IMR-90 (cell line): ENCODE measurements around the gene ARMH2. TPM values are rescaled to one million over a fixed set of nuclear protein-coding genes. Genes with fewer than 3 reads are reported as not detected.

Experiments
- ATAC-seq: fragments of 200-7000 bp; cut with Tn5 transposase; 2 replicates; pipeline ENCODE4 v1.9.1; 2020; ENCODE audit warnings: low read depth, mild to moderate bottlenecking, moderate library complexity
- BruUV-seq: library from RNA; stranded (reverse); fragments of 400-500 nt; replicated peaks from 2 replicates; lab custom pipeline; 2021; lab: Mats Ljungman, UMichigan
- CTCF ChIA-PET: fragments of 300-600 bp; formaldehyde crosslinking; extraction: SDS; loops from one replicate; lab custom pipeline; 2021; ENCODE audit warnings: antibody characterized with exemption; lab: Yijun Ruan, JAX
- POLR2A ChIA-PET: fragments of 300-600 bp; sonication (Branson Sonifier 250); formaldehyde crosslinking; loops from one replicate; lab custom pipeline; 2022; ENCODE audit warnings: antibody characterized with exemption; ENCODE audit not compliant: unreplicated experiment; lab: Charles Lee
- DNase-seq: peaks from one replicate; pipeline ENCODE4 v3.0.0; 2013
- H2AFZ ChIP-seq: replicated peaks from 2 replicates; pipeline ENCODE3; 2013; ENCODE audit warnings: low read length, mild to moderate bottlenecking; ENCODE audit not compliant: poor library complexity
- H2AK5ac ChIP-seq: 2 replicates; pipeline ENCODE4 v1.6.1; 2013; ENCODE audit warnings: low read depth, low read length, inconsistent platforms
- H2AK9ac ChIP-seq: replicated peaks from 2 replicates; pipeline ENCODE3; 2013; ENCODE audit warnings: mild to moderate bottlenecking, low read depth, low read length, moderate library complexity; ENCODE audit not compliant: poor library complexity
- H2BK120ac ChIP-seq: 2 replicates; pipeline ENCODE4 v1.6.1; 2013; ENCODE audit warnings: low read depth, low read length, inconsistent platforms
- H2BK15ac ChIP-seq: 3 replicates; pipeline ENCODE4 v1.6.1; 2013; ENCODE audit warnings: low read depth, low read length, inconsistent platforms
- H2BK20ac ChIP-seq: 2 replicates; pipeline ENCODE4 v1.6.1; 2013; ENCODE audit warnings: low read depth, mild to moderate bottlenecking, inconsistent platforms, low read length, moderate library complexity
- H2BK5ac ChIP-seq: 2 replicates; pipeline ENCODE4 v1.6.1; 2013; ENCODE audit warnings: mild to moderate bottlenecking, low read depth, low read length, inconsistent platforms; ENCODE audit not compliant: poor library complexity, severe bottlenecking
- H3K14ac ChIP-seq: replicated peaks from 2 replicates; pipeline ENCODE4 v1.6.1; 2013; ENCODE audit warnings: low read depth, low read length, inconsistent platforms
- H3K18ac ChIP-seq: 2 replicates; pipeline ENCODE4 v1.6.1; 2013; ENCODE audit warnings: low read depth, low read length, control low read depth
- H3K23ac ChIP-seq: 2 replicates; pipeline ENCODE4 v1.6.1; 2013; ENCODE audit warnings: low read depth, low read length, inconsistent platforms
- H3K27ac ChIP-seq: 2 replicates; pipeline ENCODE4 v1.5.1; 2013; ENCODE audit warnings: mild to moderate bottlenecking, control low read depth, low read length; ENCODE audit not compliant: insufficient read depth
- H3K27me3 ChIP-seq: 2 replicates; pipeline ENCODE4 v1.6.1; 2013; ENCODE audit warnings: low read length; ENCODE audit not compliant: control insufficient read depth, insufficient read depth
- H3K36me3 ChIP-seq: 2 replicates; pipeline ENCODE4 v1.6.1; 2013; ENCODE audit warnings: low read length, mixed read lengths; ENCODE audit not compliant: control insufficient read depth, insufficient read depth
- H3K4ac ChIP-seq: 2 replicates; pipeline ENCODE4 v1.6.1; 2013; ENCODE audit warnings: low read depth, low read length, inconsistent platforms
- H3K4me1 ChIP-seq: 2 replicates; pipeline ENCODE4 v1.6.1; 2013; ENCODE audit warnings: low read length, mixed read lengths; ENCODE audit not compliant: control insufficient read depth, insufficient read depth
- H3K4me2 ChIP-seq: 2 replicates; pipeline ENCODE4 v1.6.1; 2013; ENCODE audit warnings: low read depth, mild to moderate bottlenecking, control low read depth, low read length, moderate library complexity
- H3K4me3 ChIP-seq: 2 replicates; pipeline ENCODE4 v1.5.1; 2013; ENCODE audit warnings: low read depth, mild to moderate bottlenecking, control low read depth, low read length, moderate library complexity; ENCODE audit not compliant: insufficient read depth
- H3K56ac ChIP-seq: 2 replicates; pipeline ENCODE4 v1.6.1; 2013; ENCODE audit warnings: low read length, inconsistent platforms; ENCODE audit not compliant: insufficient read depth; ENCODE audit errors: extremely low read depth
- H3K79me1 ChIP-seq, 2 experiments: 2 replicates each; pipeline ENCODE4 v1.6.1; 2013; ENCODE audit warnings: low read length in 2 of 2, inconsistent platforms in 1 of 2, low read depth in 1 of 2
- H3K9ac ChIP-seq: 2 replicates; pipeline ENCODE4 v1.6.1; 2013; ENCODE audit warnings: low read depth, low read length, control low read depth
- H3K9me1 ChIP-seq: 2 replicates; pipeline ENCODE4 v1.6.1; 2013; ENCODE audit warnings: low read length, inconsistent platforms; ENCODE audit not compliant: insufficient read depth
- H3K9me3 ChIP-seq: 2 replicates; pipeline ENCODE4 v1.6.1; 2013; ENCODE audit warnings: low read length; ENCODE audit not compliant: control insufficient read depth, insufficient read depth
- H4K20me1 ChIP-seq: 2 replicates; pipeline ENCODE4 v1.6.1; 2013; ENCODE audit warnings: low read length, inconsistent platforms; ENCODE audit not compliant: insufficient read depth
- H4K5ac ChIP-seq: 2 replicates; pipeline ENCODE4 v1.6.1; 2013; ENCODE audit warnings: mild to moderate bottlenecking, low read depth, low read length, control low read depth
- H4K8ac ChIP-seq, 2 experiments: 2 replicates each; pipeline ENCODE4 v1.6.1; 2013; ENCODE audit warnings: low read depth in 2 of 2, low read length in 2 of 2, control low read depth in 1 of 2, inconsistent platforms in 1 of 2
- H4K91ac ChIP-seq: 2 replicates; pipeline ENCODE4 v1.6.1; 2013; ENCODE audit warnings: low read depth, low read length, inconsistent platforms; ENCODE audit not compliant: insufficient read depth
- BHLHE40 ChIP-seq: fragments of 150-350 bp; IDR thresholded peaks from 2 replicates; pipeline ENCODE4 v1.6.1; 2016; ENCODE audit warnings: mild to moderate bottlenecking, low read depth, low read length
- CEBPB ChIP-seq: IDR thresholded peaks from 2 replicates; pipeline ENCODE4 v1.6.1; 2012; ENCODE audit warnings: low read depth, low read length, improper control_type of control experiment
- FOS ChIP-seq: fragments of 150-350 bp; IDR thresholded peaks from 2 replicates; pipeline ENCODE4 v1.6.1; 2016; ENCODE audit warnings: low read depth, low read length
- MXI1 ChIP-seq: IDR thresholded peaks from 2 replicates; pipeline ENCODE4 v1.6.1; 2012; ENCODE audit warnings: low read depth, mild to moderate bottlenecking, low read length, moderate library complexity, borderline replicate concordance
- RCOR1 ChIP-seq: IDR thresholded peaks from 2 replicates; pipeline ENCODE4 v1.6.1; 2012; ENCODE audit warnings: mild to moderate bottlenecking, low read length, improper control_type of control experiment; ENCODE audit not compliant: insufficient replicate concordance
- RFX5 ChIP-seq: IDR thresholded peaks from 2 replicates; pipeline ENCODE4 v1.8.0; 2012; ENCODE audit warnings: low read depth, mild to moderate bottlenecking, low read length, moderate library complexity
- SMC3 ChIP-seq: fragments of 150-350 bp; IDR thresholded peaks from 2 replicates; pipeline ENCODE4 v1.6.1; 2016; ENCODE audit warnings: low read depth, mild to moderate bottlenecking, antibody characterized with exemption, low read length, moderate library complexity
- WGBS, 2 experiments: methylation state at CpG; one replicate each; pipeline versions ENCODE4 v1.1.5 to v1.1.7; 2013; ENCODE audit warnings: missing lambda C conversion rate in 2 of 2; ENCODE audit not compliant: insufficient read length in 1 of 2; ENCODE audit errors: extremely low coverage in 2 of 2; 5-methylcytosine and 5-hydroxymethylcytosine counted together
- dilution Hi-C: fragments of 300-500 bp; cut with HindIII; formaldehyde crosslinking; loops from one replicate; pipeline ENCODE4 v1.14.3; 2018; ENCODE audit warnings: low sequenced_read_pairs; ENCODE audit not compliant: unreplicated experiment
- in situ Hi-C: fragments of 300-500 bp; cut with MboI; formaldehyde crosslinking; loops from 3 replicates; pipeline ENCODE4 v1.14.3; 2019; ENCODE audit warnings: low sequenced_read_pairs, inconsistent platforms, mixed read lengths
- intact Hi-C: fragments of 100-400 bp; cut with micrococcal nuclease; formaldehyde crosslinking; loops from 2 replicates; pipeline ENCODE4 v1.10.0; 2022
- polyA plus RNA-seq, 3 experiments: library from polyadenylated mRNA; depleted of rRNA; stranded (reverse); fragments of >200 nt; gene quantifications; 2 replicates each; pipeline ENCODE4 v1.2.3, GENCODE V29; 2012; ENCODE audit warnings: low replicate concordance in 1 of 3
- total RNA-seq: library from RNA; depleted of rRNA; stranded (reverse); fragments of >200 nt; gene quantifications from 2 replicates; pipeline ENCODE4 v1.2.3, GENCODE V29; 2012
- TF ChIP-seq, protein P1 (sequence below): conservative IDR thresholded peaks from 2 replicates; pipeline ENCODE4 v1.5.1; 2012; ENCODE audit warnings: mild to moderate bottlenecking, low read depth, low read length, improper control_type of control experiment
- TF ChIP-seq, protein P2 (sequence below): fragments of 150-350 bp; IDR thresholded peaks from 2 replicates; pipeline ENCODE4 v1.6.1; 2016; ENCODE audit warnings: low read depth, mild to moderate bottlenecking, low read length, moderate library complexity, borderline replicate concordance

ARMH2 gene
- total and polyA plus RNA-seq, 2 of the 4 experiments (the other 2 are of a cell fraction), result not detected

DNA sequence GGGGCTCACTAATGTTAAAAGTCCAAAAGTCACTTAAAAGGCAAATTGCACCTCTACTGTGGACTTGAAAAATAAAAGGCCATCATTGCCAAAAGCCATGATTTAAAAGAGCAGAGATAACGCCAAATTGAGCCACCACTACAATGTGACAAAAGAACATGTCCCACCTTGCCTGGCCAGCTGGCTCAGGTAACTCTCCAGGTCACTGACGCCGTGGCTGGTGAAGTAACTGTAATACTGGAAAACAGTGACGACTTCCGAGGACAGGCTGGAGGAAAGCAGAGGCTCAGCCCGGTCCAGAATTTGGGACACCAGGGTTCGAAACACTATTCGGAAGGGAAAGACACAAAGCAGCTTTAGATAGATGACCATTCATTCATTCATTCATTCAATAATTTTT is 29.3 kb upstream of the ARMH2 start:
- Histone ChIP-seq H3K36me3 (peaks cover 12% of the 10 kb centered on the region), H3K4me1 (peaks cover 9% of the 10 kb centered on the region), H3K27me3 (no peaks in the 10 kb centered on the region), H2BK15ac (no peak overlapping the region), H3K56ac (no peak overlapping the region), H2AK9ac (no peak overlapping the region), H2BK120ac (no peak overlapping the region), H2BK5ac (no peak overlapping the region), H3K4me2 (no peak overlapping the region), H4K20me1 (no peaks in the 10 kb centered on the region), H2AFZ (no peak overlapping the region), H3K23ac (no peak overlapping the region), H2AK5ac (no peak overlapping the region), H3K4me3 (no peak overlapping the region), H4K91ac (no peak overlapping the region), H3K9me3 (no peaks in the 10 kb centered on the region), H3K27ac (no peak overlapping the region), H3K14ac (no peak overlapping the region), H2BK20ac (no peak overlapping the region), H4K5ac (no peak overlapping the region), H3K4ac (no peak overlapping the region), H3K9me1 (0 out of 2 replicates have a peak, but pooled peaks cover 5% of the 10 kb centered on the region), H3K9ac (no peak overlapping the region), H4K8ac (no peak overlapping the region), H3K18ac (no peak overlapping the region), H3K79me1 (no peaks in the 10 kb centered on the region)
- no TSS peak for BruUV-seq
- POLR2A ChIA-PET, result no interaction called here
- dilution Hi-C loops, result loop anchor here (25.0 kb wide), 1 partner anchor 259 kb away; no protein-coding TSS in a partner anchor
- in situ Hi-C loops, result no loop called here
- CTCF ChIA-PET, result no interaction called here
- ATAC-seq (no peak), DNase-seq (no peak)
- 80% methylated on average over 1 of the region's 8 CpGs; no CpG with 5 or more reads in 1 of the 2 experiments for WGBS, 2 experiments
- TF ChIP-seq FOS, result no peak
- TF ChIP-seq BHLHE40, result no peak
- no peak for TF ChIP-seq RFX5
- TF ChIP-seq CEBPB, result no peak
- TF ChIP-seq, protein P1, sequence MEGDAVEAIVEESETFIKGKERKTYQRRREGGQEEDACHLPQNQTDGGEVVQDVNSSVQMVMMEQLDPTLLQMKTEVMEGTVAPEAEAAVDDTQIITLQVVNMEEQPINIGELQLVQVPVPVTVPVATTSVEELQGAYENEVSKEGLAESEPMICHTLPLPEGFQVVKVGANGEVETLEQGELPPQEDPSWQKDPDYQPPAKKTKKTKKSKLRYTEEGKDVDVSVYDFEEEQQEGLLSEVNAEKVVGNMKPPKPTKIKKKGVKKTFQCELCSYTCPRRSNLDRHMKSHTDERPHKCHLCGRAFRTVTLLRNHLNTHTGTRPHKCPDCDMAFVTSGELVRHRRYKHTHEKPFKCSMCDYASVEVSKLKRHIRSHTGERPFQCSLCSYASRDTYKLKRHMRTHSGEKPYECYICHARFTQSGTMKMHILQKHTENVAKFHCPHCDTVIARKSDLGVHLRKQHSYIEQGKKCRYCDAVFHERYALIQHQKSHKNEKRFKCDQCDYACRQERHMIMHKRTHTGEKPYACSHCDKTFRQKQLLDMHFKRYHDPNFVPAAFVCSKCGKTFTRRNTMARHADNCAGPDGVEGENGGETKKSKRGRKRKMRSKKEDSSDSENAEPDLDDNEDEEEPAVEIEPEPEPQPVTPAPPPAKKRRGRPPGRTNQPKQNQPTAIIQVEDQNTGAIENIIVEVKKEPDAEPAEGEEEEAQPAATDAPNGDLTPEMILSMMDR, result no peak
- no peak for TF ChIP-seq MXI1
- no peak for TF ChIP-seq RCOR1
- TF ChIP-seq SMC3, result no peak
- TF ChIP-seq, protein P2, sequence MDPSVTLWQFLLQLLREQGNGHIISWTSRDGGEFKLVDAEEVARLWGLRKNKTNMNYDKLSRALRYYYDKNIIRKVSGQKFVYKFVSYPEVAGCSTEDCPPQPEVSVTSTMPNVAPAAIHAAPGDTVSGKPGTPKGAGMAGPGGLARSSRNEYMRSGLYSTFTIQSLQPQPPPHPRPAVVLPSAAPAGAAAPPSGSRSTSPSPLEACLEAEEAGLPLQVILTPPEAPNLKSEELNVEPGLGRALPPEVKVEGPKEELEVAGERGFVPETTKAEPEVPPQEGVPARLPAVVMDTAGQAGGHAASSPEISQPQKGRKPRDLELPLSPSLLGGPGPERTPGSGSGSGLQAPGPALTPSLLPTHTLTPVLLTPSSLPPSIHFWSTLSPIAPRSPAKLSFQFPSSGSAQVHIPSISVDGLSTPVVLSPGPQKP, result no peak
- intact Hi-C loops, result no loop called here
